ENCODE results near the gene NUDCD2.
A peak's percentile ranks its signal among the peaks of the same experiment; 100 is the strongest.

The NUDCD2 gene, protein sequence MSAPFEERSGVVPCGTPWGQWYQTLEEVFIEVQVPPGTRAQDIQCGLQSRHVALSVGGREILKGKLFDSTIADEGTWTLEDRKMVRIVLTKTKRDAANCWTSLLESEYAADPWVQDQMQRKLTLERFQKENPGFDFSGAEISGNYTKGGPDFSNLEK

DNA sequence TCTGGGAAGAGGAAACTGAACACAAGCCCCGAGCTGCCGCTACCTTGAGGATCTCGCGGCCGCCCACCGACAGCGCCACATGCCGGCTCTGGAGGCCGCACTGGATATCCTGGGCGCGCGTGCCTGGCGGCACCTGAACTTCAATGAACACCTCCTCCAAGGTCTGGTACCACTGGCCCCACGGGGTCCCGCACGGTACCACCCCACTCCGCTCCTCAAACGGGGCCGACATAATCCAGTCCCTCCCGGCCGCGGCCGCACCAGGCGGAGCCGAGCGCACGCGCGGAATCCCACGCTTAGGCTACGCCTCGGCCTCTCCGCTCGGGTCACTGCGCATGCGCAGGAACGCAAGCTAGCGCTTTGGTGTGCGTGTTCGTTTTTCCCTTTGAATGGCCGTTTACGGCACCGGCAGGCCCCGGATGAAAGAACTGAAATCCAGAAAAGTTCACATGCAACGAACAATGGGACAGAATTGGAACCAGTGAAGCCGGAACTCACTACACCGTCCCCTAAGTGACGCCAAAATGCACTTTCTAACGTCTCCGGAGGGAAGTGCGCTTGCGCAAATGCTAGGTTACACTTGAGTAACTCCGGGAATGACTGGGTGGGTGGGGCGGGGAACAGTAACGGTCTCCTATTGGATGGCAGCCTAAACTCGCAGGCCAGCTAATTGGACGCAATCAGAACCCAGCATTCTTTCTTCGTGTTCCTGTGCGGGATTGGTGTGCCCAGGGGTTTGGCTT is at the start of gene NUDCD2:
TSS of gene NUDCD2 (minus strand) at position 284 of the 743 bp plus-strand sequence. CDS start at position 232, 52 bp downstream.
- peak; percentile 97 for DNase-seq

DNA sequence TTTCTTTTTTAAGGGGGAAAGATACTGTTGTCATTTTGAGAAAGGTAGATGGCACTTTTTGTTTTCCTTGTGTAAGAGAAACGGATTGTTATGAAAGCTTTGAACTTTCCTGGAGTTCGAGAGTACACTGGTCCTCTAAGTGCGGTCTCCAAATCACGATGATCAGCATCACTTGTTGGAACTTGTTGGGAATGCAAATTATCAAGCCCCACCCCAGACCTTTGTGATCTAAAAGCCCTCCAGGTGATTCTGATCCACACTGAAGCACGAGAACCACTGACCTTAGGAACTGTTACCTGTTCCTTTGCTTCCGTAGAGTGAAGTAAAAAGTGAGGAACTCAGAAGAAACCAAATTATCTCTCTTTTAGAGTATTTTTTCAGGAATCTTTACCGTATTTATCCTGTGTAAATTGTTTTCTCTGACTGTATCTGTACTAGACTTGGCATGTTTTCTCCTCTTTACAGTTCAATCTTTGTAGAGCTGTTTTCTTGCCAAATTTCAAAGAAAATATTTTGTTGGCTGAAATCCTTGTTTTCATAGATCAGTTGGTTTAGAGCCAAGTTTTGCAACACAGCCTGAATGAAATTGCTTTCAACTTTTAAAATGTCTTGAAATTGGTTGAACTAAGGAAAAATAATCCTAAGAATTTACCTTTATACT is 49.5 kb upstream of the NUDCD2 start:
- DNase-seq = no peak

DNA sequence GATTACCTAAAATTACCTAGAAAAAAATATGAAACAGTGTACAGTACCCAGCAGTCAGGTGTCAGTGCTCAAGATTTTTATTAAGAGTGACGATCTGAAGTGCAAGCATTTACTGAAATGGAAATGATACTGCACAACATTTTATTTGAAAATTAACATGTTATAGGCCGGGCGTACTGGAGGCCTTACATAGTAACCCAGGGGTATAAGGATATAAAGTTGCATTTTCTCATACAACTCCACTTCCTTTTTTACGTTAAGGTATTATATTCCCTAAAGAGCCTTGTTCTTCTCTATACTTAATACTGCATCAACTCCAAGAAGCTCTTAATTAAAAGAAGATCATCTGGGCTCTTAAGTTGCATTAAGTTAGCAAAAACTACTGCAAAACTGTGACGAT is 48.9 kb upstream of the NUDCD2 start:
- DNase-seq = no peak

DNA sequence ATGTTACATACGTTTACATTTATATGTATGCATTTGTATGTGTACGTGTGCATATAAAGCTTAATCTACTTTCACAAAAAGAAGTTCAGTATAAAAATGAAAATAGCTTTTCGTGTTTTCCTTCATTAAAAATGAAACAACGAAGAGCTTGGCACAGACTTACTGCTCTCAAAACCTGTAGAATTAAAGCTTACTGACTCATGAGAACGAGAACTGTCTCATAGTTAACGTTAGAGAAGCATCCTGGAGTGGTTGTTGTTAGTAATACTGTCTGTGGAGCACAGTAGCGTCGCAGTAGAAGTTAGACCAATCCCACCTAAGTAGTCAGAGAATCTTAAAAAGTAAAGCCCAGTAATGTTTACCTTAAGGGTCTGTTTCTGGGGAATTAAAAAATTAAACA is 46.8 kb upstream of the NUDCD2 start:
- no peak for DNase-seq

DNA sequence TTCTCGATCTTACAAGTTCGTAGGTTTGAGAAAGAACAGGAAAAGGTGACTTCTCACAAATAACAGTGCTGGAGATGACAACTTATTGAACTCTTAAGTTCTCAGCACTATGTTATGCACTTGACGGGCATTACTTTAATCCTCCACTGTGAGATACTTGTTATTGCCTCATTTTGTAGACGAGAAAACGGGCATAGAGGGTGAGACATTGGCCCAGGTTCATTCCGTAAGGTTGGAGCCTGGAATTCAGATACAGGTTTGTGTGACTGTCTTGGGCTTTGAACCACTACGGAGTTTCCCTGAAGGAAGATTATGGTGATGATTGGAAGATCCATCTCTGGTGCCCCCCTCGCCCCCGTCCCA is 46.2 kb upstream of the NUDCD2 start:
- DNase-seq = no peak

DNA sequence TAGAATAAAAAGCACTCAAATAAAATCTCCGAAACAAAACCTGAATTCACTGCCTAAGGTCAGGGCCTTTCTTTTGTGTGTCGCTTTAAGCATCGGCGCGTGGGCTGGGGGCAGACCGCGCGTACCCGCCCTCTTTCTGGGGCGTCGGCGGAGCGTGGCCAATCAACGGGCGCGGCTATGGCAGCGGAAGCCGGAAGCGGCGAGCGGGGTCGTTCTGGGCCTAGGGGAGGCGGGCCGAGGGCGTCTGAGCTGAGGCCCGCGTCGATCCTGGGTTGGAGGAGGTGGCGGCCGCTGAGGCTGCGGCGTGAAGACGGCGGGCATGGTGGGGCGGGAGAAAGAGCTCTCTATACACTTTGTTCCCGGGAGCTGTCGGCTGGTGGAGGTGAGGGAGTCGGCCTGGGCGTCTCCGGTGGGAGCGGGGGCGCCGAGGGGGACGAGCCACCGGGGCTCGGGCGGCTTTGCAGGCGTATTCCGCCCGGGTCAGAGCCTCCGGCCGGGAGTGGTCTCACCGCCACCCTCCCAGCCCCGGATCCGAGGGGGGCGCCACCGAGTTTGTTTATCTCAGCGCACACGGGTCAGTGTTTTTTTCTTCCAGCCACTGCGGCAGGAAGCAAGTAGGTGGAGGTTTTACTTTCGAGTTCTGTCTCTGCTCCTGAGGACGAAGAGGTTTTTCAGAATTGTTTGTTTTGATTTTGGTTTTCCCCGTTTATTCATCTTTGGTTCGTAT is 45.6 kb upstream of the NUDCD2 start, which contains the start of gene MAT2B:
TSS of gene MAT2B (plus strand) at position 252 of the 727 bp plus-strand sequence. CDS start at position 320, 68 bp downstream.
- DNase-seq = peak; percentile 91

DNA sequence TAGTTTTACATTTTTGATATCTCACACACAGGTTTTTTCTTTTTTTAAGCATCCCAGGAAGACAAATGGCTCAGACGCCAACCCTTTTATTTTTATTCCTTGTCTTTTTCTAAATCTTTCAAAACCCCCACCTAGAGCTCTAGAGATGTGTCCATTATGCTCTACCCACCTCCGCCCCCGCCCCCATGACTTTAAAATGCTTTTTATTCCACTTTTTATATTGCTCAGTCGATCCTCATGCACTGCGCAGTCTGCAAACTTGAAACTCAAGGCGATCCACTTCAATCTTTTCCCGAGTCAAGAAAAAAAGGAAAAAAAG is 45.1 kb upstream of the NUDCD2 start:
- DNase-seq = no peak

DNA sequence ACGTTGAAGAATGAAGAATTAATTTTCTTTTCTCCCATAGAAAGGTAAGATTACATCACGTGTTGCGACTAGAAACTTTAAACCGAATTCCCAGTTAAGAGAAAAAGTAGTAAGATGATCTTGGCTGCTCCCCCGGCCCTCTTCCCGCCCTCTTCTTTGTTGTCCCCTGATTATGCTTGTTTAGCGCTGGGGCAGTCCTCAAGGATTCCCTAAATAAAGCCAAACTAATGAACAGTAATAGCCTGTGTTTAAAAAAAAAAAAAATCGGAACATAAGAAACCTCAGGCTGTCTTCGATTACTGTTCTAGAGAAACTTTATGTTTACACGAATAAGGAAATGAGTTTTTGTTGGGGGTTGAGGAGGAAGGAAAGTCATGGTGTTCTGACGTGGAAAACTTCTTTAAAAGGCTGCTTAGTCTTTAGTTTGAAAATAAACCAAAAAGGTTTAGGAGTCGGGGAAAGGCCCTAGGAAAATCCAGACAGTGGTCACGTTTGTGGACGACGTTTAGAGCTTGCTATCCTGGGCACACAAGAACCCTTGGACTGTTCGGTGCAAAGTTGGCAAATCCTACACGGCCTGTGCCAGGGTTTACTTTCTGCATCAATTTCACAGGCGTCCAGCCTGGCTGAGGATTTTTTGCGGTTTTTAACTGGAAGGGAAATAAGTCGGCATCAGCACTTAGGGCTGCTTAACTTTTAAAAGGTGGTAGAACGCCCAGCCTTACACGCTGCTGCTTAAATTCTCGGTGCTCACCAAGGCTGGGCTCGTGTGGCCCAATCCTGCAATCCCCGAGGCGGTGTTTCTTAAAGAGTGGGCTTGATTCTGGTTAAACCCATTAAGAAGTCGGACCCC is 44.4 kb upstream of the NUDCD2 start:
- DNase-seq = no peak

DNA sequence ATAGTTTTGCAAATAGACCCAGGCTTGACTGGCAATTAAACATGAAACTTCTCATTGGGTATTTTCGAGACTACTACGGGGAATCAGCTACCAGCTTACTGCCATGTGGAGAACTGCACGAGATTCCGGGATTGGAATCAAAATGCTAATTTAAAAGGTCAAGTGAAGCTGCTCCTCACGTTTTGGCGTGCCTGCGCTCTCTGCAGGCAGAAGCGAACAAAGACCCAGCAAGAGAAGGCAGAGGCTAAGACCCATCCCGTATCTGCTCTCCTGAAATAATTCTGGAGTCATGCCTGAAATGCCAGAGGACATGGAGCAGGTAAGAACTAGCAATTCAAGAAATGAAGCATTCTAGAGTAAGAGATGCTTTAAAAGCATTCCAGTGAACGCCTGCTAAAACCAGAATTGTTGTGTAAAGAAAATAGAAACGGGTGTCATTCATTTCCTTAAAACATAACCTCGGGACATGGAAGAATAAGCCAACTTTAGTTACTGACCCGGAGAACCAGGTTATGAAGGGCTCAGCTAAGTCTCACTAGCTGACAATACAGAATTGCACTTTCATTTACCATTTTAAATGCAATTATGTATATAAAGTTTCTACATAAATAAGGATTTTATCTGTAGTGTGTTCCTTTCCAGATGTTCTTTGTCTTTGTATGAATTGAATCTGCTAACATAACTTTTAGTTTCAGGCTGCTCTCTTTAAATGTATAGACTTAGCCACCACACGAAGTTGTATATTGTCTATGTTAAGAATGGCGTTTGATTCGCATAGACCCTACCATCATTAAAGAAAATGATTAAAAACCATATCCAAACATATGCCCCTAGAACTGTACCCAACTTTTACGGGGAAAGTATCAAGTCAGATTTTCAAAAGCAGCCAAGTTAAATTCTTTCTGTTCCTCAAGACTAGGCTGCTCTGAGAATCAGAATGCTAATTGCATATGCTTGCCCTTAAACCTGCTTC is 43.5 kb upstream of the NUDCD2 start:
- DNase-seq = no peak

DNA sequence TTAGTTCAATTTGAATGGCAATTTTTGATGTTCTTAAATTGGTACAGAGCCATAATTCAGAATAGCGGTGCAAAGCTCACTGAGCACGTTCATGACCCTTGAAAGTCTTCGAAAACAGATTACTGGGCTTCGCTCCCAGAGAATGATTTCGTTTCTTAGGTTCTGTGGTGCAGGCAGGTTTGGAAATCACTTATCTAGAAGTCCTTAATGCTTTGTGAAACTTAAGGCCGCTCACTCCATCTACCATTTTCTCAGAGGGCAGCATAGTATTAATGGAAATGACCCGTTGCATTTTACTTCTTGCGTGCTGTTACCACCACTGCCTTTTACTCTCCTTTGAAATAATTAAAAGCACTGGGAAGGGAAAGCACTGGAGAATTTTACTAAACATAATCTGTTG is 42.6 kb upstream of the NUDCD2 start:
- no peak for DNase-seq

DNA sequence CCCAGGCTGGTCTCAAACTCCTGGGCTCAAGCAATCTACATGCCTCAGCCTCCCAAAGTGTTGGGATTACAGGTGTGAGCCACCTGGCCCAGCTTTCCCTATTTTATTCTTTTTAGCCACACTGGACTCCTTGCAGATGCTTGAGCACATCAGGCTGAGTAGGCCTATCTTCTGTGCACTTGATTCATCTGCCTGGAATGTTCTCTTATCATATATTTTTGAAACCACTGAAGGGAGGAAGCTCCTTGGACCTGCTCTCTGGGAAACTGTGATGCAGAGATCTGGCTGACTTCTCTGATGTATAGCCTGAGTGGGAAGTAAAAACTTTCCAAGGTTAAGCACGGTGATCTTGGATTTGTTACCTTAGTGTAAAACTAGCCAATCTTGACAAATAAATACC is 39.0 kb upstream of the NUDCD2 start:
- DNase-seq = no peak

DNA sequence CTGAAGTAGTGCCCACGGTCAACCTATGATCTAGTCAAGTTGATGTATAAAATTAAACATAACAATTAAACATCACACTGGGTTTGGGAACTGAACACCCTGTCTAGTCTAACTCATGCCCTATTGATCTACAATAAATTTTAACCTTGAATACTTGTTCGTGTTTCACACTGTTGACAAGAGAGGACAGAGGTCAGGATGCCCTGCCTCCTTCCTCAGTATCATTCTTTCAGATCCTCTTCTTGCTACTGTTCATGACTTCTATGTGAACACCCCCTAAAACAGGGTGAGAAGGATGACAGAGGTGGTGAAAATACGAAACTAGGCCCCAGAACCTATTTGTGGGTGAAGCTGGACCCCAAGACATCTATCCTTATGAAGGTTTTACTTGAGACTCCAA is 37.4 kb upstream of the NUDCD2 start:
- DNase-seq = no peak

DNA sequence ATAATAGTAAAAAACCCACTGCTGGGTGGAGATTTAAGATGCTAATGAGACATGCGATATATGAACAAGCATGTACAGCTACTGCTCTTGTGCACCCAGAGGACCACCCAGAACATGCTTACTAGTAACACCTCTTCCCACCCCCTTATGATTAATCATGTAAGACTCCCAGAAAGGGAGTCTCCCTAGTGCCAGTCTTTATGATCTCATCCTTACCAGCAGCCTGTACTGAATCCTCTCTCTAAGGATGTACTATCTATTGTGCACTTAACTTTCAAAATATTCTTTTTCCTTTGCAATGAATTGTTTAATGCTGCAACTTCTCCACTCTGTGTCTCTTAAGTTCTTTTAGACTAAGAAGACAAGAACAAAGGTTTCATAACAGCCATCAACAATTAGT is 36.4 kb upstream of the NUDCD2 start:
- DNase-seq = no peak

DNA sequence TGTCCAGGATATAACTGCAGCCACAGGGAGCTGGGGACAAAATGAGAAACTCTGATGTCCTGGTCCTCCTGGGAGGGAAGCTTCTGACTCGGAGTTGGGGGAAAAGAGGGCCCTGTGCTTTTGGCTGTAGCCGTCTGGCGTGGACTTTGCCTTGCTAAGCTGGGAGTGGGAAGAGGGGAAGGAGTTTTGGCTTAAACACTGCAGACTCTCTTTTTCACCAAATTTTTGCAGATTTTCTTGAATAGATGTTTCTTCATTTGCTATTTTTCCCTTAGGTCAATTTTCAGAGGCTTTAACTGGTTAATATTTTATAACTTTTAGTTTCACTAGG is 29.8 kb upstream of the NUDCD2 start:
- DNase-seq = no peak

DNA sequence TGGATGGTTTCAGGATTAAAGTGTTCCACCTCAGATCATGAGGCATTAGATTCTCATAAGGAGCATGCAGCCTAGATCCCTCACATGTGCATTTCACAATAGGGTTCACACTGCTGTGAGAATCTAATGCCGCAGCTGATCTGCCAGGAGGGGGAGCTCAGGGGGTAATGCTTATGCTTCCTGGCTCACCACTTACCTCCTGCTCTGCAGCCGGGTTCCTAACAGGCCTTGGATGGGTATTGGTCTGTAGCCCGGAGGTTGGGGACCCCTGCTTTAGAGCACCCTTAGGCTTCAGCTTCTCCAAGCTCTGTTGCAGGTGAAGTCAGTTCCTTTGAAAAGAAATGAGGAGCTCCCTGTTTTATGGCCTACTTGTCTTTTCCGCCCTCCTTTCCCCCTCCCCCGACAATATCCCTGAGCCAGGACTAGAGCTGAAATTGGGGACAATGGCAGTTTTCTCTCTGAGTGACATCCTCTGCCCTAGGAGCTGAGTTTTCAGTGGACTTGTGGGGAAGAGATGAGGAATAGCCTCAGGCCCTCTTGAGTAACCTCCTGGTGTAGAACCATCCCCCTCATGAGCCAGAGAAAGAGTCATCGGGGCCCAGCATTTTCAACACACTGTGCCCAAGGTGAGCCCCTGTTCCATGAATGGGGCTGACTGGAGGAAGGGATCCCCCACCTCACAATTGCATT is 29.3 kb upstream of the NUDCD2 start:
- DNase-seq = no peak

DNA sequence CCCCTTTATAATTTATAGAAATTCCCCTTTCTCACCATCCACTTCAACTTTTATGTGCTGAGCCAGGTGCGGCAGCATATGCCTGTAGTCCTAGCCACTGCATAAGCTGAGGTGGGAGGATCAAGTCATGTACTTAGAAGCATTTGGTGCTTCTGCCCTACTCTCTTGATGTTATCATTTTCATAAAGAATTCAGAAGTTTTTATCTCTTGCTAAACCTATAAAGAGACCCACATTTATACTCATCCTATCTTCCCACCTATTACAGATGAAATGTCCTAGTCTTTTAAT is 19.0 kb upstream of the NUDCD2 start:
- no peak for DNase-seq

DNA sequence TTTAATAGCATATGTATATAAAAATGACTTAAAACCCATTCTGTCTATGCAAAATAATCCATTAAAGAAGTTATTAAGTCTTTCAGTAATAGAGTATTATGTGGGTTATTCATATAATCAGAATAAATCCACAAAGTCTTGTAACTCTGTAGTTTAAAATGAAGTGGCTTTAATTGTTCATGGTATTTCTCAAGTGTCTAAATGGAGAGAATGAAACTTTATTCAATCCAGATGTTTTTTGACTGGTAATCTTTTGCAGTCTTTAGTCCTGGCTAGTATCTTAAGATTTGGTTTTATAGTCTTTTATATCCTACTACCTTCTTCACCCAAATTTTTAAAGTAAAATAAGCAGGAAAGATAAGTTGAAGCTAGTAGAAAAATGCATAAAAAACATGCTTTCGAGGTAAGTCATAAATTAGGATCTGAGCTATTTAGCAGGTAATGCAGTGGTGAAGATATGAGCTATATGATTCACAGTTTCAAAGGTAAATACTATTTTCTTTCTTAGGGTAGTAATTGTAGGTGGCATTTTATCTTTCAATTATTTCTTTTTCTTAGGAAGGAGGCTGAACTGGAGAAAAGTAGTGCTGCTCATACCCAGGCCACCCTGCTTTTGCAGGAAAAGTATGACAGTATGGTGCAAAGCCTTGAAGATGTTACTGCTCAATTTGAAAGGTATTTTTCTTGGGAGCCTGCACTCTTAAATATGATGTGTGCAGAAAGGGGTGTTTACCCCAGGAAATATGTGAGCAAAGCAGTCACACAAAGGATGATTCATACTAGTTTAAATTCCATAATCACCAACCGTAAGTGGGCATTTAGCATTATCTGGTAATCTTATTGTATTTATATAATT is 18.5 kb upstream of the NUDCD2 start:
- DNase-seq = no peak

DNA sequence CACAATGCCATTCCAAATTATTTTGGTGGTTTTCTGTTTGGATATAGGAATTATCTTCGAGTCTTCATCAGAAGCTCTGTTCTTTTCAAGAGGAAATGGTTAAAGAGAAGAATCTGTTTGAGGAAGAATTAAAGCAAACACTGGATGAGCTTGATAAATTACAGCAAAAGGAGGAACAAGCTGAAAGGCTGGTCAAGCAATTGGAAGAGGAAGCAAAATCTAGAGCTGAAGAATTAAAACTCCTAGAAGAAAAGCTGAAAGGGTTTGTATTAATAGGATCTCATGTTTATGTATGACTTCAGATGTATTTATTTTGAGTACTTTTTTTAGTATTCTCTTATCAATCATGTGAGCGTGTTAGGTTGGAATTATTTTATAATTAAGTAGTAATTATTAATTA is 15.5 kb upstream of the NUDCD2 start:
- DNase-seq = no peak

DNA sequence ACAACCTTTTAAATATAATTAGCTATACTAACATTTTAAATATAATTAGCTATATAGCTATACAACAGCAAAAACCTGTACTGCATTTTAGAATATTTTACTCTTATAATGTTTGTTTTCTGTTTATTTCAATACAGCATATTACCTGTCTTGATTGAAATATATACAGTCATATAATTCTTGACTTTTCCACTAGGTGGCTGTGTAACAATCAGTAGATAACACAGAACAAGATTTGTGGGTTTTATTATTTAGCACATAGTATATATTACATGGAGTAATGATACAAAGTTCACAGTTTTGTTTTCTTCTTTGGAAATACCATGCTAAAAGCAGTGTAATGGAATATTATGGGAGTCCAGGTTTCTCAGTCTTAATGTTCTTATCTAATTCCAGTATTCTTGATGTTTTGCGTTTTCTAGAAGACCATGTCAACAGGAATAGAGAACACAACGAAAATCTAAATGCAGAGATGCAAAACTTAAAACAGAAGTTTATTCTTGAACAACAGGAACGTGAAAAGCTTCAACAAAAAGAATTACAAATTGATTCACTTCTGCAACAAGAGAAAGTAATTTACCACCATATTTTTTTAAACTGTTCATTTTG is 13.8 kb upstream of the NUDCD2 start:
- no peak for DNase-seq

DNA sequence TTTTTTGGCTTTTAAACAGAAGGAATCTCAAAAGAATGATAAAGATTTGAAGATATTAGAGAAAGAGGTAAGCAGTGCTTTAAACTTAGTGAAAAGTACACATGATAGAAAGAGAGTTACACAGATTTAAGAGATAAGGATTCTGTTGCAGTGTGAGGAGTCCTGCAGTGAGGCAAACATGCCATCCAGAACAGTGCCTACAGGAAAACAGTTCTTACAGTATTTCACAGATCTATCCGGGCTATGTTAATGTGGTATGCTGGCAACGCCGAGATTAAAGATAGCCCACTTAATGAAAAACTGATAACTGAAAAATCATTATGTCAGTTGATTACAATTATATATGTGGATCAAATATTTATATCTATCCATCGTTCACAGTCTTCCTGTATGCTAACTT is 7.8 kb upstream of the NUDCD2 start:
- DNase-seq = no peak

All from COR-L47 (cell line).